ENCODE results near the gene TOMM20.

TOMM20 gene

DNA sequence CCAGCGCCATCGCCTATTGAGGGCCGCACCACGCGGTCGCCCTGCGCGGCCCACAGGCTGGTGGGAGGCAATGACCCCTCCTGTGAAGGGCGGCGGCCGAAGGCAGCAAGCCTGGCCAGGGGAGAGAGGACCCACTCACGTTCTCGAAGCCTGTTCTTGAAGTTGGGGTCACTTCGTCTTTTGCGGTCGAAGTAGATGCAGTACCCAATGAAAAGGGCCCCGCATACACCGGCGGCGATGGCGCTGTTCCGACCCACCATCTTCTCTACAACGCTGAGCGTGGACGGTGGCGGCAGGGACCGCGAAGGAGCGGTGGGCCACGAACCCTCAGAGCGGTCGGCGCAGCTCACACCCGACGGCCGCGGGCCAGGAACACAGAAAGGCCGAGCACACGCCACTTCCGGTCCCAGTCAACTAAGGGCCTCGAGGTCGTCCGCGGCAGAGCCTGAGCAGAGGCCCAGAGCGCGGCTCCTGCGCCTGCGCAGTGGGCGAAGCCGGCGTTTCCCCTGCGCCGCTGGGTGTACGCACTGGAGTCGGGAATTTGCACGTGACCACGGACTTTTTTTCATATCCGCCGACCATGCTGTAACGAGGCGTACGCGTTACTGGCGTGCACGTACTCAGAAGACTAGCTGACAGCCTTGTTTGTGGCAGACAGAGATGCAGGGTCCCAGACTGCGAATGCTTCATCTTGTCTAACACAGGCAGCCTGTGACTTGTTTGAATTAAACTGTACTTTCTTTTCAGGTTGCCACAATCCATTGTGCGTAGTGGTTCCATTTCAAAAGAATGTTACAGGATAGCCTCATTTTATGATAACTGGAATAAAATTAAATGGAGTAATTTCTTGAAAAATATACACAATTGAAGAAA is at the start of gene TOMM20:
TOMM20 (minus strand) TSS at position 382 of the 873 bp plus-strand sequence; CDS start at position 260, 122 bp downstream.
- ChIA-PET POLR2A (interaction anchor here (0.5 to 4.2 kb wide), 9 partner anchors 10 to 517 kb away, joined by 3 to 27 read pairs (median 3); partner anchors contain the start of genes ARID4B, B3GALNT2, GGPS1 and RBM34), CTCF (no interaction called here)
- DNase-seq (ENCODE audit: extremely low spot score) = peak; percentile 100
- TF ChIP-seq SP1 (IDR thresholded peaks at IDR 0.05) = no peak
- peak; percentile 97 for TF ChIP-seq ZNF384 (IDR thresholded peaks at IDR 0.05)
- TF ChIP-seq ELF4 (IDR thresholded peaks at IDR 0.05) = peak; percentile 97
- peak; percentile 81 for TF ChIP-seq L3MBTL2 (conservative IDR thresholded peaks at IDR 0.05)
- peak; percentile 46; the same call in 1 of the 2 replicates for TF ChIP-seq LEF1 (IDR thresholded peaks at IDR 0.05; ENCODE audit: borderline replicate concordance)
- TF ChIP-seq BHLHE40 (IDR thresholded peaks at IDR 0.05; ENCODE audit: borderline replicate concordance) = no peak
- TF ChIP-seq, protein P1, sequence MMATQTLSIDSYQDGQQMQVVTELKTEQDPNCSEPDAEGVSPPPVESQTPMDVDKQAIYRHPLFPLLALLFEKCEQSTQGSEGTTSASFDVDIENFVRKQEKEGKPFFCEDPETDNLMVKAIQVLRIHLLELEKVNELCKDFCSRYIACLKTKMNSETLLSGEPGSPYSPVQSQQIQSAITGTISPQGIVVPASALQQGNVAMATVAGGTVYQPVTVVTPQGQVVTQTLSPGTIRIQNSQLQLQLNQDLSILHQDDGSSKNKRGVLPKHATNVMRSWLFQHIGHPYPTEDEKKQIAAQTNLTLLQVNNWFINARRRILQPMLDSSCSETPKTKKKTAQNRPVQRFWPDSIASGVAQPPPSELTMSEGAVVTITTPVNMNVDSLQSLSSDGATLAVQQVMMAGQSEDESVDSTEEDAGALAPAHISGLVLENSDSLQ (IDR thresholded peaks at IDR 0.05) = peak; percentile 84
- no peak for TF ChIP-seq HDGF (IDR thresholded peaks at IDR 0.05; ENCODE audit: borderline replicate concordance)

DNA sequence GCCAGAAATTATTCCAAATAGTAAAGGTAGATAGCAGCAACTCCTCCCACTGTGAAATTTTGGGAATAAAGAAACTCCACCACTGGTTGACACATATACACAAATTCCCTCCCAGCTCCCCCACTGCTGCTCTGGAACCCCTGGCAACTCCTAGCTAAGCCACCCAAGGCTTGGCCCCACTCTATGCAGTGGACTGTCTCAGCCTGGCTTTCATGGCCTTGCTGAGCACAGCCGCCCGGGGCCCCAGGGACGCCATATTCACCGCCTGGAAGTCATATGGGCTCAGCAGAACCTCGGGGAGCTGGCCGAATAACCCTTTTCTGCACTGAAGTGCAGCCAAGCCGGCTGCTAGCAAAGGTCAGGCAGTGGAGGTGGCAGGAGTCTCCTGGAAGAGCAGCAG is 47.8 kb upstream of the TOMM20 start:
- DNase-seq (ENCODE audit: extremely low spot score) = no peak
- ChIA-PET CTCF (interaction anchor here (0.5 kb wide), 1 partner anchor 597 kb away, joined by 3 read pairs; no protein-coding TSS in a partner anchor), POLR2A (interaction anchor here (0.9 kb wide), 1 partner anchor 16 kb away, joined by 3 read pairs; the partner anchor contains the start of gene RBM34)
- TF ChIP-seq ZNF384 (IDR thresholded peaks at IDR 0.05) = 0 out of 2 replicates have a peak, but pooled peaks have one; percentile 31
- no peak for TF ChIP-seq ELF4 (IDR thresholded peaks at IDR 0.05)

DNA sequence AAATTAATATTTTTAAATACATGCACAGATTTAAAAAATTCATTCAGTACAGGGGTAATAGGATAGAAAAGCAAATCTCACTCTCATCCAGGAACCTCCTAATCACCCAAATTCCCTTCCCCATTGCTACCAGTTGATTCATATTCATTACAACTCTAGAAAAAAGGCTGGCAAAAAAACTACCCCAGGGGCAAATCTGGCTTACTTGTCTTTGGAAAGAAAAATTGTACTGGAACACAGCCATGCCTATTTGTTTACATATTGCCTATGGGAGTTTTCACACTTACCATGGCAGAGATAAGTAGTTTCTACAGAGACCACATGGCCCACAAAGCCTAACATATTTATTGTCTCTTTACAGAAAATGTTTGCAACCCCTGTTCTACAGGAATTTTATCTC is 41.3 kb upstream of the TOMM20 start:
- ChIA-PET CTCF (no interaction called here), POLR2A (interaction anchor here (1.4 kb wide), 1 partner anchor 9 kb away, joined by 4 read pairs; the partner anchor contains the start of gene RBM34)
- DNase-seq (ENCODE audit: extremely low spot score) = no peak
- TF ChIP-seq ZNF384 (IDR thresholded peaks at IDR 0.05) = no peak
- no peak for TF ChIP-seq LEF1 (IDR thresholded peaks at IDR 0.05; ENCODE audit: borderline replicate concordance)
- no peak for TF ChIP-seq TARDBP (IDR thresholded peaks at IDR 0.05)
- no peak for TF ChIP-seq CTBP1 (IDR thresholded peaks at IDR 0.05; ENCODE audit: borderline replicate concordance)
- TF ChIP-seq L3MBTL2 (conservative IDR thresholded peaks at IDR 0.05) = no peak
- TF ChIP-seq NFRKB (IDR thresholded peaks at IDR 0.05) = no peak
- no peak for TF ChIP-seq HDGF (IDR thresholded peaks at IDR 0.05; ENCODE audit: borderline replicate concordance)
- TF ChIP-seq SP1 (IDR thresholded peaks at IDR 0.05) = no peak
- no peak for TF ChIP-seq FOXK2 (IDR thresholded peaks at IDR 0.05)
- TF ChIP-seq ELF4 (IDR thresholded peaks at IDR 0.05) = no peak
- no peak for TF ChIP-seq BHLHE40 (IDR thresholded peaks at IDR 0.05; ENCODE audit: borderline replicate concordance)
- TF ChIP-seq FOXM1 (IDR thresholded peaks at IDR 0.05; ENCODE audit: borderline replicate concordance) = no peak
- no peak for TF ChIP-seq ARNT (IDR thresholded peaks at IDR 0.05)
- TF ChIP-seq SUZ12 (IDR thresholded peaks at IDR 0.05) = no peak

DNA sequence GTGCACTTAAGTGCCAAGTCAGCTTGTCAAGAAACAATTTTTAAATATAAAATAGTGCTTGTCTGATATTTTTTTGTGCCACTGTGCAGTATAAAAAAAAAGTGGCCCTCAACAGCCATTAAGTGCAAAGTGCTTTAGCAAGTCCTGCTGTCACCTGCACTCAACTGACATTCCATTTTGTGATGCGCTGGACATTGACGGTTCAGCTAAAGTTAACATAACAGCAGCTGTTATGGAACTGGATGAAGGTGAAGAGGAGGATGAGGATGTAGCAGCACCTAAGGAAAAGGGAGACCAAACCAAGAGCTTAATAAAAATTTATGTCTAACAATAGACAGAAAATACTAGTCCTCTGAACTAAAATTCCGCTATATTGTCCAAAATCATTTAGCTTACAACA is 39.7 kb upstream of the TOMM20 start:
- ChIA-PET POLR2A (no interaction called here), CTCF (interaction anchor here (0.7 to 1.2 kb wide), 2 partner anchors 12 to 248 kb away, joined by 3 to 4 read pairs; no protein-coding TSS in a partner anchor)
- no peak for DNase-seq (ENCODE audit: extremely low spot score)
- TF ChIP-seq CTBP1 (IDR thresholded peaks at IDR 0.05; ENCODE audit: borderline replicate concordance) = no peak
- no peak for TF ChIP-seq SP1 (IDR thresholded peaks at IDR 0.05)
- TF ChIP-seq ELF4 (IDR thresholded peaks at IDR 0.05) = no peak
- no peak for TF ChIP-seq TARDBP (IDR thresholded peaks at IDR 0.05)
- TF ChIP-seq NFRKB (IDR thresholded peaks at IDR 0.05) = no peak
- TF ChIP-seq, protein P1 (IDR thresholded peaks at IDR 0.05) = no peak
- TF ChIP-seq HDGF (IDR thresholded peaks at IDR 0.05; ENCODE audit: borderline replicate concordance) = no peak
- TF ChIP-seq BHLHE40 (IDR thresholded peaks at IDR 0.05; ENCODE audit: borderline replicate concordance) = no peak
- TF ChIP-seq LEF1 (IDR thresholded peaks at IDR 0.05; ENCODE audit: borderline replicate concordance) = no peak
- no peak for TF ChIP-seq FOXK2 (IDR thresholded peaks at IDR 0.05)
- TF ChIP-seq ARNT (IDR thresholded peaks at IDR 0.05) = no peak
- TF ChIP-seq ZNF384 (IDR thresholded peaks at IDR 0.05) = no peak
- no peak for TF ChIP-seq FOXM1 (IDR thresholded peaks at IDR 0.05; ENCODE audit: borderline replicate concordance)
- no peak for TF ChIP-seq SUZ12 (IDR thresholded peaks at IDR 0.05)
- TF ChIP-seq L3MBTL2 (conservative IDR thresholded peaks at IDR 0.05) = no peak
- TF ChIP-seq FOXA1 (IDR thresholded peaks at IDR 0.05) = no peak

DNA sequence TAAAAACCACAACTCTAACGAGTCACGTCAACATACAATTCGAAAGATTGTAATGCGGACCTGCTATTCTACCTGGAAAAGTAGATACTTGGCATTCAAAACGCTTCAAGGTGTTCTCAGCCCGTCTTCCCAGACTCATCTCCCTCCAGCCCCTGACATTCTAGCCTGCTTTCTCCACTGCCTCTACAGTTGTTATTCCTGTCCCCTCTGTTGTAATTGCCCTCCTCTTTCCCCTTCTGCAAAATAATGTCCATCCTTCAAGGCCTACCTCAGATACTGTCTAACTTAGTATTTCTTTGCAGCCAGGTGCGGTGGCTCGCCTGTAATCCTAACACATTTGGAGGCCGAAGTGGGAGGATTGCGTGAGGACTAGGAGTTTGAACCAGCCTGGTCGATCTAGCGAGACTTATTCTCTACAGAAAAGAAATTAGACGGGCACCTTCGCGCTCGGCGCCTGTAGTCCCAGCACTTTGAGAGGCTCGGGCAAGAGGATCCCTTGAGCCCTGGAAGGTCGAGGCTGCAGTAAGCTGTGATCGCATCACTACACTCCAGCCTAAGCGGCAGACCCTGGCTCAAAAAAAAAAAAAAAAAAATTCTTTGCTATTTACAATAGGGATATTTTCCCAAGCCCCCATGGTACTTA is 33.2 kb upstream of the TOMM20 start:
- no peak for DNase-seq (ENCODE audit: extremely low spot score)
- TF ChIP-seq BHLHE40 (IDR thresholded peaks at IDR 0.05; ENCODE audit: borderline replicate concordance) (no peak), NFRKB (IDR thresholded peaks at IDR 0.05) (no peak), SP1 (IDR thresholded peaks at IDR 0.05) (no peak), TARDBP (IDR thresholded peaks at IDR 0.05) (no peak), ELF4 (IDR thresholded peaks at IDR 0.05) (no peak), HDGF (IDR thresholded peaks at IDR 0.05; ENCODE audit: borderline replicate concordance) (no peak), SUZ12 (IDR thresholded peaks at IDR 0.05) (no peak), LEF1 (IDR thresholded peaks at IDR 0.05; ENCODE audit: borderline replicate concordance) (no peak), FOXM1 (IDR thresholded peaks at IDR 0.05; ENCODE audit: borderline replicate concordance) (no peak), L3MBTL2 (conservative IDR thresholded peaks at IDR 0.05) (no peak), FOXK2 (IDR thresholded peaks at IDR 0.05) (no peak), FOXA1 (IDR thresholded peaks at IDR 0.05) (no peak), ZNF384 (IDR thresholded peaks at IDR 0.05) (no peak), ARNT (IDR thresholded peaks at IDR 0.05) (no peak), CTBP1 (IDR thresholded peaks at IDR 0.05; ENCODE audit: borderline replicate concordance) (no peak)
- TF ChIP-seq, protein P1 (IDR thresholded peaks at IDR 0.05) = no peak
- ChIA-PET CTCF (interaction anchor here (0.6 kb wide), 1 partner anchor 34 kb away, joined by 3 read pairs; no protein-coding TSS in a partner anchor), POLR2A (interaction anchor here (1.0 to 1.4 kb wide), 17 partner anchors 9 to 675 kb away, joined by 3 to 27 read pairs (median 5); partner anchors contain the start of genes B3GALNT2, GGPS1 and TOMM20)
